CD8-positive, alpha-beta memory T cell (primary cell): ENCODE measurements around the gene PFDN1. TPM values are rescaled to one million over a fixed set of nuclear protein-coding genes. Genes with fewer than 3 reads are reported as not detected.
"Not testable (repeated sequence)": the region's sequence is repeated elsewhere in the genome, so short reads cannot be mapped to it uniquely, and the experiment has no call there.

Experiments
- CTCF ChIA-PET: fragments of 350-600 bp; sonication (Branson Sonifier 250); formaldehyde crosslinking; loops from one replicate; lab custom pipeline; 2021; ENCODE audit warnings: antibody characterized with exemption; lab: Charles Lee
- POLR2A ChIA-PET: fragments of 350-600 bp; sonication (Branson Sonifier 250); formaldehyde crosslinking; loops from one replicate; lab custom pipeline; 2021; ENCODE audit warnings: antibody characterized with exemption; lab: Charles Lee
- DNase-seq, 5 donors: peaks; one replicate each; pipeline versions ENCODE4 v3.0.0 to v3.0.0-alpha.2; 2020 to 2022; ENCODE audit warnings: mixed read lengths in 1 of 5
- H3K27ac ChIP-seq: one replicate; pipeline ENCODE4 v1.7.0; 2013; ENCODE audit warnings: low read depth, mild to moderate bottlenecking, low read length, moderate library complexity
- H3K27me3 ChIP-seq: 2 replicates; pipeline ENCODE4 v1.7.0; 2013; ENCODE audit warnings: low read length, mild to moderate bottlenecking; ENCODE audit not compliant: insufficient read depth, poor library complexity, severe bottlenecking
- H3K36me3 ChIP-seq: 2 replicates; pipeline ENCODE4 v1.7.0; 2013; ENCODE audit warnings: mild to moderate bottlenecking, low read length, moderate library complexity; ENCODE audit not compliant: insufficient read depth
- H3K4me1 ChIP-seq: 2 replicates; pipeline ENCODE4 v1.7.0; 2013; ENCODE audit warnings: mild to moderate bottlenecking, low read length, moderate library complexity; ENCODE audit not compliant: insufficient read depth
- H3K4me3 ChIP-seq: 2 replicates; pipeline ENCODE4 v1.7.0; 2013; ENCODE audit warnings: mild to moderate bottlenecking, low read length
- H3K9me3 ChIP-seq: 2 replicates; pipeline ENCODE4 v1.7.0; 2013; ENCODE audit warnings: mild to moderate bottlenecking, low read length
- H3K27ac Mint-ChIP-seq, 8 donors: one replicate each; pipeline ENCODE4 v1.8.0; 2020 to 2021; ENCODE audit warnings: mixed read lengths in 8 of 8, mild to moderate bottlenecking in 6 of 8, inconsistent platforms in 3 of 8, moderate library complexity in 3 of 8
- H3K27me3 Mint-ChIP-seq, 2 donors: one replicate each; pipeline ENCODE4 v1.8.0; 2020 to 2021; ENCODE audit warnings: mixed read lengths in 2 of 2, mild to moderate bottlenecking in 1 of 2, moderate library complexity in 1 of 2
- H3K36me3 Mint-ChIP-seq, 3 donors: one replicate each; pipeline ENCODE4 v1.8.0; 2020 to 2021; ENCODE audit warnings: mixed read lengths in 3 of 3, inconsistent platforms in 1 of 3, mild to moderate bottlenecking in 1 of 3
- H3K4me1 Mint-ChIP-seq, 3 donors: one replicate each; pipeline ENCODE4 v1.8.0; 2020 to 2021; ENCODE audit warnings: mixed read lengths in 3 of 3, inconsistent platforms in 1 of 3, mild to moderate bottlenecking in 1 of 3
- H3K4me3 Mint-ChIP-seq, 7 donors: one replicate each; pipeline ENCODE4 v1.8.0; 2020 to 2021; ENCODE audit warnings: mixed read lengths in 7 of 7, mild to moderate bottlenecking in 6 of 7, moderate library complexity in 4 of 7, inconsistent platforms in 2 of 7
- H3K9me3 Mint-ChIP-seq, 5 donors: one replicate each; pipeline ENCODE4 v1.8.0; 2020 to 2022; ENCODE audit warnings: mixed read lengths in 5 of 5, mild to moderate bottlenecking in 3 of 5, moderate library complexity in 2 of 5, inconsistent platforms in 1 of 5
- polyA plus RNA-seq: library from polyadenylated mRNA; unstranded; fragments of 300-500 nt; fragmentation: Illumina TruSeq; gene quantifications from one replicate; pipeline ENCODE4 v1.2.3, GENCODE V29; 2021
- total RNA-seq, 2 experiments: library from RNA; stranded (reverse); gene quantifications; one replicate each; pipeline ENCODE4 v1.2.3, GENCODE V29; 2021

The PFDN1 gene
- total and polyA plus RNA-seq, 3 experiments from 2014 or later: 71.2 to 115 (median 73.2) TPM

GRCh38 chr5:140198915-140199314, 104.0 kb downstream of the PFDN1 start:
- CTCF ChIA-PET, POLR2A ChIA-PET: not testable (repeated sequence)

GRCh38 chr5:140197023-140197422, 105.9 kb downstream of the PFDN1 start:
- Mint-ChIP-seq H3K4me1 (no peaks in the 10 kb centered on the region), H3K36me3 (peaks cover 0 to 2% (median 2%) of the 10 kb centered on the region in 3 donors), H3K4me3 (no peak overlapping the region), H3K9me3 (no peaks in the 10 kb centered on the region), H3K27ac (no peak overlapping the region), H3K27me3 (peaks cover 0 to 1% of the 10 kb centered on the region in 2 donors)
- Histone ChIP-seq H3K27ac (no peak overlapping the region), H3K9me3 (no peaks in the 10 kb centered on the region), H3K36me3 (no peaks in the 10 kb centered on the region), H3K4me3 (no peak overlapping the region), H3K27me3 (no peaks in the 10 kb centered on the region), H3K4me1 (no peaks in the 10 kb centered on the region)
- ChIA-PET POLR2A (no interaction called here), CTCF (no interaction called here)
- no peak for DNase-seq

More at GRCh38 chr5:140198915-140199314, 104.0 kb downstream of the PFDN1 start:
- not testable (repeated sequence) for H3K27ac Mint-ChIP-seq, H3K27me3 Mint-ChIP-seq, H3K9me3 Mint-ChIP-seq, H3K27ac ChIP-seq, H3K27me3 ChIP-seq, H3K9me3 ChIP-seq, H3K4me1 Mint-ChIP-seq, H3K4me1 ChIP-seq, H3K36me3 ChIP-seq, DNase-seq, H3K36me3 Mint-ChIP-seq, H3K4me3 Mint-ChIP-seq, H3K4me3 ChIP-seq

- no peaks in the 10 kb centered on the region for H3K9me3 ChIP-seq
- no peaks in the 10 kb centered on the region for H3K4me1 ChIP-seq
- no peaks in the 10 kb centered on the region for H3K36me3 ChIP-seq
- no peak overlapping the region for H3K4me3 ChIP-seq
- no peak overlapping the region for H3K27ac ChIP-seq
- H3K27me3 ChIP-seq: no peaks in the 10 kb centered on the region
- peaks cover 0 to 2% (median under 1%) of the 10 kb centered on the region in 3 donors for H3K36me3 Mint-ChIP-seq
- peaks cover 0 to 1% of the 10 kb centered on the region in 2 donors for H3K27me3 Mint-ChIP-seq
- CTCF ChIA-PET: no interaction called here
- no peaks in the 10 kb centered on the region for H3K9me3 Mint-ChIP-seq
- H3K4me1 Mint-ChIP-seq: no peaks in the 10 kb centered on the region
- POLR2A ChIA-PET: no interaction called here
- no peak for DNase-seq
- H3K27ac Mint-ChIP-seq: no peak overlapping the region
- no peak overlapping the region for H3K4me3 Mint-ChIP-seq
Measured at GRCh38 chr5:140196115-140196814, 106.6 kb downstream of the PFDN1 start.

Other genes starting within 250 kb of the PFDN1 start
- gene PURA, start 189.0 kb downstream of the PFDN1 start, total RNA-seq: 10 to 100 TPM; 14.8 to 16.4 TPM
- gene PURA, start 189.0 kb downstream of the PFDN1 start, polyA plus RNA-seq: 4.8 TPM
- 1 to 10 TPM; 3.7 to 4.1 TPM for gene IGIP, start 177.2 kb downstream of the PFDN1 start, total RNA-seq
- gene IGIP, start 177.2 kb downstream of the PFDN1 start, polyA plus RNA-seq: 0.29 TPM
- gene CYSTM1, start 127.9 kb downstream of the PFDN1 start, total RNA-seq: 10 to 100 TPM; 13.9 to 17.3 TPM
- gene CYSTM1, start 127.9 kb downstream of the PFDN1 start, polyA plus RNA-seq: 11.1 TPM
- gene HBEGF, start 43.5 kb upstream of the PFDN1 start, total RNA-seq: 1 to 10 TPM; 2.1 TPM
- gene HBEGF, start 43.5 kb upstream of the PFDN1 start, polyA plus RNA-seq: not detected
- gene SLC4A9, start 57.1 kb upstream of the PFDN1 start, total RNA-seq: not detected
- gene SLC4A9, start 57.1 kb upstream of the PFDN1 start, polyA plus RNA-seq: not detected
- gene ANKHD1, start 98.7 kb upstream of the PFDN1 start, total RNA-seq: 100 to 1,000 TPM; 100 to 107 TPM
- 88.6 TPM for gene ANKHD1, start 98.7 kb upstream of the PFDN1 start, polyA plus RNA-seq
- 10 to 100 TPM; 11.1 to 11.9 TPM for gene EIF4EBP3, start 244.6 kb upstream of the PFDN1 start, total RNA-seq
- gene EIF4EBP3, start 244.6 kb upstream of the PFDN1 start, polyA plus RNA-seq: 22.2 TPM